Neural progenitor cell (in vitro differentiated cells): ENCODE results near the gene CD101.

Experiments used
- CTCF ChIP-seq: fragments of 200-600 bp; sonication (generic); IDR thresholded peaks from 2 replicates; pipeline ENCODE4 v1.5.1; 2017; ENCODE audit warnings: antibody characterized with exemption, mild to moderate bottlenecking
- EZH2 ChIP-seq: fragments of 200-600 bp; sonication (generic); IDR thresholded peaks from 2 replicates; pipeline ENCODE4 v1.6.1; 2017; ENCODE audit warnings: antibody characterized with exemption, mild to moderate bottlenecking, moderate library complexity
- EZH2phosphoT487 ChIP-seq: fragments of 200-600 bp; sonication (generic); IDR thresholded peaks from 2 replicates; pipeline ENCODE4 v1.6.1; 2017; ENCODE audit warnings: antibody characterized with exemption

GRCh38 chr1:117034791-117035290 lies 33.3 kb downstream of the CD101 start:
- no peak for TF ChIP-seq CTCF
- no peak for TF ChIP-seq EZH2
- no peak for TF ChIP-seq EZH2phosphoT487
